Loucy (cell line): ENCODE measurements around the gene KCNQ5.

Experiments
- H2AFZ ChIP-seq: fragments of 200-600 bp; sonication (generic); 2 replicates; pipeline ENCODE4 v1.6.0; 2016; ENCODE audit warnings: antibody characterized with exemption, mild to moderate bottlenecking, low read length, moderate library complexity
- H3F3A ChIP-seq: fragments of 200-600 bp; 2 replicates; pipeline ENCODE4 v1.6.0; 2016; ENCODE audit warnings: antibody characterized with exemption, low read depth, mild to moderate bottlenecking
- H3K27me3 ChIP-seq: fragments of 200-600 bp; sonication (generic); 2 replicates; pipeline ENCODE4 v1.6.1; 2014; ENCODE audit warnings: low read length, mild to moderate bottlenecking; ENCODE audit not compliant: insufficient read depth, poor library complexity, severe bottlenecking
- H3K36me3 ChIP-seq: fragments of 200-600 bp; sonication (generic); 2 replicates; pipeline ENCODE4 v1.6.1; 2016; ENCODE audit warnings: low read length; ENCODE audit not compliant: insufficient read depth
- H3K4me1 ChIP-seq: fragments of 200-600 bp; sonication (generic); 2 replicates; pipeline ENCODE4 v1.5.1; 2014; ENCODE audit warnings: low read length, mild to moderate bottlenecking; ENCODE audit not compliant: insufficient read depth, poor library complexity, severe bottlenecking
- H3K4me2 ChIP-seq: fragments of 200-600 bp; sonication (generic); 2 replicates; pipeline ENCODE4 v1.6.0; 2014; ENCODE audit warnings: antibody characterized with exemption, low read length, low read depth, mild to moderate bottlenecking; ENCODE audit not compliant: poor library complexity, severe bottlenecking
- H3K4me3 ChIP-seq: fragments of 200-600 bp; sonication (generic); 2 replicates; pipeline ENCODE4 v1.5.1; 2014; ENCODE audit warnings: low read length, mild to moderate bottlenecking, mixed read lengths; ENCODE audit not compliant: poor library complexity, severe bottlenecking
- H3K79me2 ChIP-seq: fragments of 200-600 bp; sonication (generic); 2 replicates; pipeline ENCODE4 v1.6.1; 2014; ENCODE audit warnings: low read length; ENCODE audit not compliant: insufficient read depth
- H3K9ac ChIP-seq: fragments of 200-600 bp; sonication (generic); 2 replicates; pipeline ENCODE4 v1.6.0; 2014; ENCODE audit warnings: mild to moderate bottlenecking, low read depth, low read length, moderate library complexity; ENCODE audit not compliant: poor library complexity, severe bottlenecking
- H3K9me2 ChIP-seq: fragments of 200-600 bp; sonication (generic); replicated peaks from 2 replicates; pipeline ENCODE4 v1.6.1; 2016; ENCODE audit warnings: low read depth, low read length, mixed read lengths
- H3K9me3 ChIP-seq: fragments of 200-600 bp; sonication (generic); 2 replicates; pipeline ENCODE4 v1.6.1; 2014; ENCODE audit warnings: mild to moderate bottlenecking, antibody characterized with exemption, low read length, low read depth; ENCODE audit not compliant: insufficient read depth
- H4K20me1 ChIP-seq: fragments of 200-600 bp; sonication (generic); 2 replicates; pipeline ENCODE4 v1.6.0; 2014; ENCODE audit warnings: antibody characterized with exemption, low read length, mild to moderate bottlenecking; ENCODE audit not compliant: insufficient read depth, poor library complexity, severe bottlenecking
- EZH2phosphoT487 ChIP-seq: fragments of 200-600 bp; IDR thresholded peaks from 2 replicates; pipeline ENCODE4 v1.6.1; 2018; ENCODE audit warnings: antibody characterized with exemption, mild to moderate bottlenecking, moderate library complexity, borderline replicate concordance
- TF ChIP-seq, protein P1 (sequence below): fragments of 200-600 bp; sonication (generic); conservative IDR thresholded peaks from 2 replicates; pipeline ENCODE4 v1.5.1; 2014; ENCODE audit warnings: mild to moderate bottlenecking, antibody characterized with exemption, low read length

Gene KCNQ5

DNA sequence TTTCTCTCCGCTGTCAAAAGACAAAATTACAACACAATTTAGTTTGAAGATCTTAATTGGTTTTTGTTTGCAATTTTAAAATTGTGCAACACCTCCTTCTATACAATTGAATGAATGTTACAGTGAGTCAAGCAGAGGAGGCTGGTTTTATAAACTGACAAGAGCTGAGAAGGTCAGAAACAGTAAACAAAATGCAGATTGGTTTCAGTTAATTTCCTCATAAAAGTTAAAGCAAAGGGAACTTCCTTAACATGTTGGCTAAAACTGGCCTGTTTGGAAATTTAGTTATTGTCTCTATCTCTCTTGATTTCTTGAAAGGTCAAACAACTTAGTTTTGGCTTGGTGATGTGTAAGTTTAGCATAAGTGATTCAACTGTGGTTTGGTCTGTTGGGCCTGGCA is 581.2 kb downstream of the KCNQ5 start:
- no peaks in the 10 kb centered on the region for H3F3A ChIP-seq
- H4K20me1 ChIP-seq = no peaks in the 10 kb centered on the region
- TF ChIP-seq, protein P1, sequence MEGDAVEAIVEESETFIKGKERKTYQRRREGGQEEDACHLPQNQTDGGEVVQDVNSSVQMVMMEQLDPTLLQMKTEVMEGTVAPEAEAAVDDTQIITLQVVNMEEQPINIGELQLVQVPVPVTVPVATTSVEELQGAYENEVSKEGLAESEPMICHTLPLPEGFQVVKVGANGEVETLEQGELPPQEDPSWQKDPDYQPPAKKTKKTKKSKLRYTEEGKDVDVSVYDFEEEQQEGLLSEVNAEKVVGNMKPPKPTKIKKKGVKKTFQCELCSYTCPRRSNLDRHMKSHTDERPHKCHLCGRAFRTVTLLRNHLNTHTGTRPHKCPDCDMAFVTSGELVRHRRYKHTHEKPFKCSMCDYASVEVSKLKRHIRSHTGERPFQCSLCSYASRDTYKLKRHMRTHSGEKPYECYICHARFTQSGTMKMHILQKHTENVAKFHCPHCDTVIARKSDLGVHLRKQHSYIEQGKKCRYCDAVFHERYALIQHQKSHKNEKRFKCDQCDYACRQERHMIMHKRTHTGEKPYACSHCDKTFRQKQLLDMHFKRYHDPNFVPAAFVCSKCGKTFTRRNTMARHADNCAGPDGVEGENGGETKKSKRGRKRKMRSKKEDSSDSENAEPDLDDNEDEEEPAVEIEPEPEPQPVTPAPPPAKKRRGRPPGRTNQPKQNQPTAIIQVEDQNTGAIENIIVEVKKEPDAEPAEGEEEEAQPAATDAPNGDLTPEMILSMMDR = no peak
- no peak for TF ChIP-seq EZH2phosphoT487
- H3K4me2 ChIP-seq = no peak overlapping the region
- H3K79me2 ChIP-seq = no peaks in the 10 kb centered on the region
- H3K9ac ChIP-seq = no peak overlapping the region
- H3K27me3 ChIP-seq = no peaks in the 10 kb centered on the region
- H2AFZ ChIP-seq = no peak overlapping the region
- no peaks in the 10 kb centered on the region for H3K9me2 ChIP-seq
- H3K4me3 ChIP-seq = no peak overlapping the region
- no peaks in the 10 kb centered on the region for H3K4me1 ChIP-seq
- H3K36me3 ChIP-seq = no peaks in the 10 kb centered on the region
- no peaks in the 10 kb centered on the region for H3K9me3 ChIP-seq

GRCh38 chr6:73204252-73204651 is 582.4 kb downstream of the KCNQ5 start:
- no peak for TF ChIP-seq EZH2phosphoT487
- TF ChIP-seq, protein P1 = no peak
- H4K20me1 ChIP-seq = no peaks in the 10 kb centered on the region

GRCh38 chr6:73207221-73207837 is 585.5 kb downstream of the KCNQ5 start:
- TF ChIP-seq, protein P1 = no peak
- TF ChIP-seq EZH2phosphoT487 = no peak
- no peaks in the 10 kb centered on the region for H3F3A ChIP-seq
- H3K36me3 ChIP-seq = no peaks in the 10 kb centered on the region
- no peak overlapping the region for H2AFZ ChIP-seq
- H3K9me2 ChIP-seq = no peaks in the 10 kb centered on the region
- H3K4me1 ChIP-seq = no peaks in the 10 kb centered on the region
- H3K27me3 ChIP-seq = no peaks in the 10 kb centered on the region
- no peaks in the 10 kb centered on the region for H3K9me3 ChIP-seq
- H3K9ac ChIP-seq = no peak overlapping the region
- H4K20me1 ChIP-seq = no peaks in the 10 kb centered on the region
- H3K4me2 ChIP-seq = no peak overlapping the region
- no peak overlapping the region for H3K4me3 ChIP-seq
- no peaks in the 10 kb centered on the region for H3K79me2 ChIP-seq

More at GRCh38 chr6:73204252-73204651, 582.4 kb downstream of the KCNQ5 start:
- no peaks in the 10 kb centered on the region for H3K4me1 ChIP-seq
- no peak overlapping the region for H3K4me3 ChIP-seq
- no peaks in the 10 kb centered on the region for H3K36me3 ChIP-seq
- H3K9me3 ChIP-seq = no peaks in the 10 kb centered on the region
- H3K4me2 ChIP-seq = no peak overlapping the region
- no peaks in the 10 kb centered on the region for H3K9me2 ChIP-seq
- H2AFZ ChIP-seq = no peak overlapping the region
- H3K9ac ChIP-seq = no peak overlapping the region
- no peaks in the 10 kb centered on the region for H3K27me3 ChIP-seq
- no peaks in the 10 kb centered on the region for H3K79me2 ChIP-seq
- H3F3A ChIP-seq = no peaks in the 10 kb centered on the region
